Measurements from ENCODE around the gene MAML1. TPM values are rescaled to one million over a fixed set of nuclear protein-coding genes. Genes with fewer than 3 reads are reported as not detected.
A peak's percentile ranks its signal among the peaks of the same experiment; 100 is the strongest.

The MAML1 gene
- total RNA-seq, 3 donors from 2014 or later (not counting 1 experiment from before 2014, with no cell fraction given), result 28.8 to 45.4 (median 37.6) TPM

DNA sequence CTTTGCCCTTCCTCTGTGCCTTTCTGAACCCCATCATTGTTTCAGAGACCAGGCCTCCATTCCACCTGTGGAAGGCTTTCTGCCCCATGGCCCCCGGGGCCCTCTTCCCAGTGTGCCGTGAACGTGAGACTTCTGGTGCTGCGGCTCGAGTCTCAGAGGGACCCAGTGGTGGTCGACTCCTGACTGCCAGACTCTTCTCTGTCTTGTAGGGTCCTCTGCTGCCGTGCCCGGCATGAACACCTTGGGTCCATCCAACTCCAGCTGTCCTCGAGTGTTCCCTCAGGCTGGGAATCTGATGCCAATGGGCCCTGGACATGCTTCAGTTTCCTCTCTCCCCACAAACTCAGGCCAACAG, 41.0 kb downstream of the MAML1 start:
- H3K27ac Mint-ChIP-seq, result no peak overlapping the region
- WGBS (ENCODE audit: insufficient coverage), result 97% methylated on average over 9 of the region's 9 CpGs
- no peaks in the 10 kb centered on the region for H3K36me3 Mint-ChIP-seq

GRCh38 chr5:179774442-179774841, 41.8 kb downstream of the MAML1 start:
- no peak overlapping the region for H3K27ac ChIP-seq (ENCODE audit: low read length)
- H3K4me3 ChIP-seq (ENCODE audit: low read length), result no peak overlapping the region
- no peak overlapping the region for H3K4me3 Mint-ChIP-seq
- 99% methylated on average over 12 of the region's 12 CpGs for whole genome bisulfite sequencing (ENCODE audit: insufficient coverage)
- ATAC-seq, result no peak
- no peak for DNase-seq
- no peaks in the 10 kb centered on the region for H3K27me3 ChIP-seq (ENCODE audit: control insufficient read depth, insufficient read depth, low read length)
- peaks cover 9% of the 10 kb centered on the region for H3K4me1 ChIP-seq (ENCODE audit: control insufficient read depth, insufficient read depth, low read length)
- H3K27ac Mint-ChIP-seq, result no peak overlapping the region
- peaks cover 13 to 15% of the 10 kb centered on the region in 2 donors for H3K4me1 Mint-ChIP-seq
- H3K36me3 Mint-ChIP-seq, result no peaks in the 10 kb centered on the region
- H3K27me3 Mint-ChIP-seq (ENCODE audit: low read depth in 2 of 2), result no peaks in the 10 kb centered on the region
- intact Hi-C loops (cut with micrococcal nuclease), result no loop called here
- TF ChIP-seq CTCF (IDR thresholded peaks at IDR 0.05), result no peak
- H3K9me3 Mint-ChIP-seq, result no peaks in the 10 kb centered on the region
- peaks cover 76% of the 10 kb centered on the region for H3K36me3 ChIP-seq (ENCODE audit: control insufficient read depth, insufficient read depth, low read length)
- H3K9me3 ChIP-seq (ENCODE audit: control insufficient read depth, insufficient read depth, low read length), result no peaks in the 10 kb centered on the region

More for the DNA sequence above, 41.0 kb downstream of the MAML1 start:
- H3K4me3 ChIP-seq (ENCODE audit: low read length), result no peak overlapping the region
- no peak for DNase-seq
- peaks cover 81% of the 10 kb centered on the region for H3K36me3 ChIP-seq (ENCODE audit: control insufficient read depth, insufficient read depth, low read length)
- ATAC-seq, result no peak
- no peaks in the 10 kb centered on the region for H3K27me3 ChIP-seq (ENCODE audit: control insufficient read depth, insufficient read depth, low read length)
- no peaks in the 10 kb centered on the region for H3K9me3 ChIP-seq (ENCODE audit: control insufficient read depth, insufficient read depth, low read length)
- Mint-ChIP-seq H3K4me3 (no peak overlapping the region), H3K4me1 (peaks cover 11 to 19% of the 10 kb centered on the region in 2 donors), H3K9me3 (no peaks in the 10 kb centered on the region), H3K27me3 (ENCODE audit: low read depth in 2 of 2) (no peaks in the 10 kb centered on the region)
- no peak for TF ChIP-seq CTCF (IDR thresholded peaks at IDR 0.05)
- intact Hi-C loops (cut with micrococcal nuclease), result no loop called here
- no peak overlapping the region for H3K27ac ChIP-seq (ENCODE audit: low read length)
- H3K4me1 ChIP-seq (ENCODE audit: control insufficient read depth, insufficient read depth, low read length), result peaks cover 8% of the 10 kb centered on the region

DNA sequence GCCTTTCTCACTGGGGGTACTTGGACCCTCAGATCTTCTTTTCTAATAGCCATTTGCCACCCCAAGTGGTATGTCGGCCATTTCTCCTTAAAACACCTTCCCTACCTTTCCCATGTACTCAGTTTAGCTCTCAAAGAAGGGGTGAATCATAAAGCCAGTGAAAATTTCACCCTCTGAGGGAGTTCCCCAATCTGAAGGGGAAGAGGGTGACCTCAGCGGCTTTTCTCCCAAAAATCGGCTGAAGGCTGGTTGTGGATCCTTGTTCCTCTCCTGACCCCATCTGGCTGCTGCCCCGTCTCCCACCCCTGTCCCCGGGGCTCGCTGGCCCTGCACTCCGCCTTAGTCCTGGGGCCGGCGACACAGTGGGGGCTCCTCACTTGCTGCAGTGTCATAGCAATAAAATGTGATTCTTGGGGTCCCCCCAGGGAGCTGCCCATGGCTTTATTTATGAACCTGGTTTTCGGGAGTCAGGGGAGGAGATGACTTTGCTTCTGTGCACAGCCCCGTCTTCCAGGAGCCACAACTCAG, 43.9 kb downstream of the MAML1 start:
- no peak overlapping the region for H3K27ac ChIP-seq (ENCODE audit: low read length)
- H3K4me3 ChIP-seq (ENCODE audit: low read length), result no peak overlapping the region
- H3K27me3 Mint-ChIP-seq (ENCODE audit: low read depth in 2 of 2), result no peaks in the 10 kb centered on the region
- ATAC-seq (no peak), DNase-seq (no peak)
- peaks cover 6% of the 10 kb centered on the region for H3K4me1 ChIP-seq (ENCODE audit: control insufficient read depth, insufficient read depth, low read length)
- intact Hi-C loops (cut with micrococcal nuclease), result no loop called here
- peaks cover 20 to 22% of the 10 kb centered on the region in 2 donors for H3K4me1 Mint-ChIP-seq
- no peak overlapping the region for H3K27ac Mint-ChIP-seq
- no peak for TF ChIP-seq CTCF (IDR thresholded peaks at IDR 0.05)
- no peaks in the 10 kb centered on the region for H3K36me3 Mint-ChIP-seq
- no peaks in the 10 kb centered on the region for H3K9me3 Mint-ChIP-seq
- H3K27me3 ChIP-seq (ENCODE audit: control insufficient read depth, insufficient read depth, low read length), result no peaks in the 10 kb centered on the region
- peaks cover 62% of the 10 kb centered on the region for H3K36me3 ChIP-seq (ENCODE audit: control insufficient read depth, insufficient read depth, low read length)
- H3K9me3 ChIP-seq (ENCODE audit: control insufficient read depth, insufficient read depth, low read length), result no peaks in the 10 kb centered on the region
- 96% methylated on average over 11 of the region's 11 CpGs for WGBS (ENCODE audit: insufficient coverage)
- no peak overlapping the region for H3K4me3 Mint-ChIP-seq

DNA sequence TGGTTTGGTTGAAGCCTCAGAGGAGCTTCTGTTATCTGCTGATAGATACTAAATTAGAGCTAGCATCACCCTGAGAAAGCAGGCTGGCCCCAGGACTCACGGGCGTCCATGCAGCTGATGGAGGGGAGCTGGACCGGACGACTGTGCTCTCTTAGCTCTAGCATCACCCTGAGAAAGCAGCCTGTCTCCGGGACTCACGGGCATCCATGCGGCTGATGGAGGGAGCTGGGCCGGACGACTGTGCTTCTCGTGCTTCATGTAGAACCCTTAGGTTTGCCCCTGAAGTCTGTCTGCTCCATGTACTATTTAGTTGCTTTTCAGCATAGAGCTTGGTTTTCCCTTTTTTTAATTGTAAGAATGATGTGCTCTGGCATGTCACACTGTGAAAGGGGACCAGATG, 44.8 kb downstream of the MAML1 start:
- H3K4me1 Mint-ChIP-seq, result peaks cover 20 to 22% of the 10 kb centered on the region in 2 donors

More for the DNA sequence above, 44.8 kb downstream of the MAML1 start:
- 96% methylated on average over 10 of the region's 10 CpGs for WGBS (ENCODE audit: insufficient coverage)
- Mint-ChIP-seq H3K27me3 (ENCODE audit: low read depth in 2 of 2) (no peaks in the 10 kb centered on the region), H3K9me3 (no peaks in the 10 kb centered on the region), H3K4me3 (no peak overlapping the region), H3K27ac (peak overlapping the region; percentile 18 to 72), H3K36me3 (no peaks in the 10 kb centered on the region)
- no peak for TF ChIP-seq CTCF (IDR thresholded peaks at IDR 0.05)
- no peak for ATAC-seq
- Histone ChIP-seq H3K9me3 (ENCODE audit: control insufficient read depth, insufficient read depth, low read length) (no peaks in the 10 kb centered on the region), H3K4me3 (ENCODE audit: low read length) (no peak overlapping the region), H3K36me3 (ENCODE audit: control insufficient read depth, insufficient read depth, low read length) (peaks cover 55% of the 10 kb centered on the region), H3K27me3 (ENCODE audit: control insufficient read depth, insufficient read depth, low read length) (no peaks in the 10 kb centered on the region), H3K27ac (ENCODE audit: low read length) (no peak overlapping the region), H3K4me1 (ENCODE audit: control insufficient read depth, insufficient read depth, low read length) (peaks cover 6% of the 10 kb centered on the region)
- no peak for DNase-seq
- intact Hi-C loops (cut with micrococcal nuclease), result no loop called here
